Gastroesophageal sphincter (tissue), 3 donors: Measurements from ENCODE around the gene CHCHD6.

Source experiments
- CTCF ChIP-seq, 4 experiments: fragments of 200-600 bp in 2 of 4; fragments of 450-650 bp in 2 of 4; sonication (generic) in 1 of 4; IDR thresholded peaks; one replicate each; pipeline ENCODE4 v1.5.1; 2017 to 2019; ENCODE audit warnings: antibody characterized with exemption in 4 of 4, mild to moderate bottlenecking in 2 of 4, moderate library complexity in 2 of 4
- POLR2A ChIP-seq, 2 donors: fragments of 450-650 bp; IDR thresholded peaks; one replicate each; pipeline ENCODE4 v1.6.1; 2017; ENCODE audit warnings: antibody characterized with exemption in 2 of 2, mild to moderate bottlenecking in 2 of 2, moderate library complexity in 1 of 2
- POLR2AphosphoS5 ChIP-seq: sonication (generic); formaldehyde crosslinking; IDR thresholded peaks from one replicate; pipeline ENCODE4 v1.6.1; 2017; ENCODE audit warnings: antibody characterized with exemption

DNA sequence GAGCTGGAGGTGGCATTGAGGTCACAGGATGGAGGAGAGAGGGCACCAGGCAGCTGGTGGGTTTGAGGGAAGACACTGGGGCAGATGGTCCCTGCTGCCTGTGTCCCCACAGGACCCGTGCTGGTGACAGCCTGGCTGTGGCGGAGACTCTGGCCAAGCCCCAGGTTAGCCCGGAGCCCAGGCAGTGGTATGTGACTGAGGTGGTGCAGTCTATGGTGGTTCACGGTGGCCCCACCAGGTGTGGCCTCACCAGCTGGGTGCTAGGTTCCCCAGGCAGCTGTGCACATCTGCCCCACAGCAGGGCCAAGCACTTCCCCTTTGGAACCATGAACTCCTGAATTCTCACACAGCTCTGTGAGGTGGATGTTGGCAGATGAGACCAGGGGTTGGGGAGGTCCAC, 294.3 kb downstream of the CHCHD6 start:
- TF ChIP-seq POLR2A (IDR thresholded peaks at IDR 0.05) (no peak), CTCF (IDR thresholded peaks at IDR 0.05) (no peak), POLR2AphosphoS5 (no peak)
